ENCODE results near the gene TEX38. TPM values are rescaled to one million over a fixed set of nuclear protein-coding genes. Genes with fewer than 3 reads are reported as not detected.
A peak's percentile ranks its signal among the peaks of the same experiment; 100 is the strongest.
"Not testable (repeated sequence)": the region's sequence is repeated elsewhere in the genome, so short reads cannot be mapped to it uniquely, and the experiment has no call there.

Gene TEX38
- total RNA-seq, 1 experiment from 2014 or later, result 0.20 TPM

GRCh38 chr1:46687093-46687659, 15.5 kb downstream of the TEX38 start:
- peak; percentile 95 for DNase-seq (ENCODE audit: low spot score)

- peak; percentile 13 for DNase-seq (ENCODE audit: low spot score)
Observed at GRCh38 chr1:46687921-46688509, 16.4 kb downstream of the TEX38 start.

- no peak for DNase-seq (ENCODE audit: low spot score)
Observed at GRCh38 chr1:46689356-46689755, 17.7 kb downstream of the TEX38 start.

- DNase-seq (ENCODE audit: low spot score), result no peak
Observed at GRCh38 chr1:46689897-46690296, 18.2 kb downstream of the TEX38 start.

- no peak for DNase-seq (ENCODE audit: low spot score)
Observed at GRCh38 chr1:46690931-46691421, 19.3 kb downstream of the TEX38 start.

GRCh38 chr1:46691997-46692790, 20.5 kb downstream of the TEX38 start:
- DNase-seq (ENCODE audit: low spot score), result no peak

- no peak for DNase-seq (ENCODE audit: low spot score)
Observed at GRCh38 chr1:46692811-46693770, 21.4 kb downstream of the TEX38 start.

DNA sequence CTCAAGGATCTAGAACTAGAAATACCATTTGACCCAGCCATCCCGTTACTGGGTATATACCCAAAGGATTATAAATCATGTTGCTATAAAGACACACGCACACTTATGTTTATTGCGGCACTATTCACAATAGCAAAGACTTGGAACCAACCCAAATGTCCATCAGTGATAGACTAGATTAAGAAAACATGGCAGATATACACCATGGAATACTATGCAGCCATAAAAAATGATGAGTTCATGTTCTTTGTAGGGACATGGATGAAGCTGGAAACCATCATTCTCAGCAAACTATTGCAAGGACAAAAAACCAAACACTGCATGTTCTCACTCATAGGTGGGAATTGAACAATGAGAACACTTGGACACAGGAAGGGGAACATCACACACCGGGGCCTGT, 23.0 kb downstream of the TEX38 start:
- not testable (repeated sequence) for DNase-seq (ENCODE audit: low spot score)

DNA sequence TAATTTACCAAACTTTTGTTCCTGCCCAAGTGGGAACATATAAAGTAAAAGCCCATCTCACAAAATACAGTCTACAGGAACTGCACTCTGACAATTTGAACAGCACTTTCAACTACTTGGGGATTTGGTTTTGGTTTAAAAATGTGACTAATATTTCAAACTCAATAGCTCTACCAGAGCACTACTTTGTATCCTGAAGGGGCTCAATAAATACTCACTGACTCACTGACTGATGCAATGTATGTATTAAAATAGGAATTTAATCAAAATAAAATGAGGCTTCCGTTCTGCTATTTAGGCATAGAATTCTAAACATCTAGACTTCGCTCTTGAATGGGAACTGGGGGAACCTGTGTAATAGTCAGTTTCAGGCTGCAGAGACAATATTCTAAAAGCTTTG, 25.4 kb downstream of the TEX38 start:
- DNase-seq (ENCODE audit: low spot score), result no peak

DNA sequence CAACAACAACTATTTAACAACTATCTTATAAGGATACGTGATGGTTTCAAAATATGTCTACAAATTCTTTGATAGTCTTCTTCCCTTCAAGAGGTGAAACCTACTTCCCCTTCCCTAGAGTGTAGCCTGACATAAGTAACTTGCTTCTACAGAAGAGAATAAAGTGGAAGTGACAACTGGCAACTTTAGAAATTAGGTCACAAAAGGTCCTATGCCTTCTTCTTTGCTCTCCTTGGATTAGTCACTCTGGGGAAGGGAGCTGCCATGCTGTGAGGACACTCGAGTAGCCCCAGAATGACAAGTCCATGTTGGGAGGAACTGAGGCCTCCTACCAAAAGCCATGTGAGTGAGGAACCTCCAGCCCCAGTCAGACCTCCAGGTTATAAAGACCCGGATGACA, 28.0 kb downstream of the TEX38 start:
- DNase-seq (ENCODE audit: low spot score), result no peak

DNA sequence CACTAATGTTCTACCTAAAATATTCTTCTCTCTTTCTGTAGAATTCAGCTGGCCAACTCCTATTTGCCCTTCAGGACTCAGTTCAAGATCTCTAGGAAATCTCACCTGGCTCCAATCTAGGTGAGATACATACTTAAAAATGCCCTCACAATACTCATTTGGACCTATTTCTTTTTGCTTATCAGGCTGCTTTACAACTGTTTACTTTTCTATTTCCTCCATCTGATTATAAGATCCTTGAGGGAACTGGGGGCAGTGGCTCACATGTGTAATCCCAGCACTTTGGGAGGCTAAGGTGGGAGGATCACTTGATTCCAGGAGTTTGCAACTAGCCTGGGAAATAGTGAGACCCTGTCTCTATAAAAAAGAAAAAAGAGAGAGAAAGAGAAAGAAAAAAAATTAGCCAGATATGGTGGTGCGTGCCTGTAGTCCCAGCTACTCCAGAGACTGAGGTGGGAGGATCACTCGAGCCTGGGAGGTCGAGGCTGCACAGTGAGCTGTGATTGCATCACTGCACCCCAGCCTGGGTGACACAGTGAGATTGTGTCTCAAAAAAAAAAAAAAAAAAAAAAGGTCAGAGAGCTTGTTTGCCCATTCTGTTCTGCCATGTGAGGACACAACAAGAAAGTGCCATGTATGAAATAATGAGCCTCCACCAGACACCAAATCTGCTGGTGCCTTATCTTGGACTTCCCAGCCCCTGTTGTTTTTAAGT, 32.4 kb downstream of the TEX38 start:
- DNase-seq (ENCODE audit: low spot score), result no peak

DNA sequence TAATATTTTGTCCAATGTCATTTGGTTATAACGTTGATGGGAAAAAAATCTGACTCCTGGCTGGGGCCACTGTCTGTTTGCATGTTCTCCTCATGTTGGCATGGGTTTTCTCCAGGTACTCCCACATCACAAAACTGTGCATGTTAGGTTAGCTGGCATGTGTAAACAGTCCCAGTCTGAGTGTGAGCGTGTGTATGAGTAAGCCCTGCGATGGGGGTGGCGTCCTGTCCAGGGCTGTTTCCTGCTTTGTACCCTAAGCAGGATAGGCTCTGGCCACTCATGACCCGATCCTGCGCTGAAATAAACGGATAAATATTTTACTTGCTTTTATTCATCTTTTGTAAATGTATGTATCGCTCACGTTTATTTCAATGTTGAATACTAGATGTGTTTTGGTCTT, 33.8 kb downstream of the TEX38 start:
- no peak for DNase-seq (ENCODE audit: low spot score)

- DNase-seq (ENCODE audit: low spot score), result no peak
Observed at GRCh38 chr1:46708121-46708520, 36.5 kb downstream of the TEX38 start.

- DNase-seq (ENCODE audit: low spot score), result no peak
Observed at GRCh38 chr1:46714976-46715375, 43.3 kb downstream of the TEX38 start.

DNA sequence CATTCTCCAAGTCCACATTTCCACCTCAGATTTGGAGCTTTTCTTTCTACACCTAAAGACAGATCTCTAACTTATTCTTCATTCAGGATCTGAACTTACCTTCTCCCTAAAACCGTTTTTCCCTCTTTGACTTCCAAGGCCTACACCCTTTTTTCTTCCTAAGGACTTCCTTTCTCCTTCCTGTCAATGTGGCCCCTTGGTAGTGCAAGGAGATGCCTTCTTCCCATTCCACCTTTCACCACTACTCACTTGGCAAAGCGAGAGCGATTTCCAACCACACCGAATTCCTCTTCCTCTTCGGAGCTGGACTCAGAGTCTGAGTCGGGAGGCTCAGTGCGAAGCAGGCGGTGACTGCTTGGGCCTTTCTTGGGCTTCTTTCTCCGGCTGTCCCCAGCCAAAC, 46.0 kb downstream of the TEX38 start:
- no peak for DNase-seq (ENCODE audit: low spot score)

GRCh38 chr1:46718340-46718726, 46.7 kb downstream of the TEX38 start:
- DNase-seq (ENCODE audit: low spot score), result peak; percentile 20

DNA sequence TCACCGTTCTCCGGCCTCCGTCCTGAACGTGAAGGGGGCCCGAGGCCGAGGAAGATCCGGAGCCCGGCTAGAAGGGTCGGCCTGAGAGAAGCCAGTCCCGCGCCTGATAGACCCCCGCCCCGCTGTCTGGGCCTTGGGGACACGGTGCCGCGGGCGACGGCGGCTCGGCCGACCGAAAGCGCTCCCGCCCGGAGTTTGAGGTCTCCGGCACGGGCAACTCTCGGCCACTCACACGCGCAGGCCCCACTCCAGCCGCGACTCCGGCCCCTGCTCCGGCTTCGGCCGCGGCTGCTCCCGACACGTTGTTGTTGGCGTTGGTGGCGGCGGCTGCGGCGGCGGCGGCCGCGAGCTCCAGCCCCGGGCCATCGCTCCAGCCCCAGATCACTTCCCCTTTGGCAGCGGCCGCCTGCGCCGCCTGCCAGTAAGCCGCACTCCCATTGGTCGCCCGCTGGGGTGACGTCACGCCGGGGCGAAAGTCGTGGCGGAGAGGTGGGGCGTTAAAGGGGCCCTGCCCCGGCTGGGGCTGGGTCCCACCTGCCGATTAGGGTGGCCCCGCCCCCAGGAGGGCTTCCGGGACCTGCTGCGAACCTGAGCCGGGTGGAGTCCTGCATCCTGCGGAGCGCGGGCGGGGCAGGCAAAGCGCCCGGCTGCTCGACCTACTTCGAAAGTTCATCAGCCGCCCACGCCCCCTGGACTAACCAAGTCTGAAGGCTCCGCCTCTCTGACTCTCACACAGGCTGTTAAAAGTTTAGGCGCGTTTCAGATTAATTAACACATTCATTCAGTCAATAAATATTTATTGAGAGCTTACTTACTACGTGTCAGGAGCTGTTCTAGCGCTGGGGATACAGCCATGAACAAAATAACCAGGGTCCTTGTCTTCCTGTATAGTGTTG, 47.3 kb downstream of the TEX38 start, which contains the start of gene EFCAB14:
EFCAB14 (minus strand) TSS at position 388 of the 896 bp plus-strand sequence. CDS start 1,027 bp downstream, outside the sequence.
- DNase-seq (ENCODE audit: low spot score), result peak; percentile 97

DNA sequence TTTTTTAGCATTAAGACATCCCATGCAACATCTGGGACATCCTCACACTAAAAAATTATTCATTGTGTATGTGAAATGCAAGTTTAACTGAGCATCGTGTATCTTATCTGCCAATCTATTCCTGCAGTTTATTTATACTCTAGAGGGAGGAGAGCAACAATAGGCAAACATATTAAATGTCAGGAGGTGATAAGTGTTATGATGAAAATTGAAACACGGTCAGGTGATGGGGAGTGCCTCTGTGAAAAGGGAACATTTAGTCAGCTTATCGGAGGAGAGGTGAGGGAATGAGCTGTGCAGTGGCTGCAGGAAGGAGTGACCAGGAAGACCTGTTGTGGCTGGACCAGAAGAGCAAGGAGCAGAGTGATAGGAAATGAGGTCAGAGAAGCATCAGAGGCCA, 48.0 kb downstream of the TEX38 start:
- peak; percentile 61 for DNase-seq (ENCODE audit: low spot score)

DNA sequence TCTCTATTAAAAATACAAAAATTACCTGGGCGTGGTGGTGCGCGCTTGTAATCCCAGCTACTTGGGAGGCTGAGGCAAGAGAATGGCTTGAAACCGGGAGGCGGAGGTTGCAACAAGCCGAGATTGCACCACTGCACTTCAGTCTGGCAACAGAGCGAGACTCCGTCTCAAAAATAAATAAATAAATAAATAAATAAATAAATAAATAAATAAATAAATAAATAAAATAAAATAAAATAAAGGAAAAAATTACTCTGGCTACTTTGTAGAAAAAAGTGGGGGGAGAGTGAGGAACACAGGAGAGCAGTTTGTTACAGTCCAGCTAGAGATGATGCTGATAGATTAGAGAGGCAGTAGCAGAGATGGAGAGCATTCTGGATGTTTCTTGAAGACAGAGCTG, 48.7 kb downstream of the TEX38 start:
- not testable (repeated sequence) for DNase-seq (ENCODE audit: low spot score)

DNA sequence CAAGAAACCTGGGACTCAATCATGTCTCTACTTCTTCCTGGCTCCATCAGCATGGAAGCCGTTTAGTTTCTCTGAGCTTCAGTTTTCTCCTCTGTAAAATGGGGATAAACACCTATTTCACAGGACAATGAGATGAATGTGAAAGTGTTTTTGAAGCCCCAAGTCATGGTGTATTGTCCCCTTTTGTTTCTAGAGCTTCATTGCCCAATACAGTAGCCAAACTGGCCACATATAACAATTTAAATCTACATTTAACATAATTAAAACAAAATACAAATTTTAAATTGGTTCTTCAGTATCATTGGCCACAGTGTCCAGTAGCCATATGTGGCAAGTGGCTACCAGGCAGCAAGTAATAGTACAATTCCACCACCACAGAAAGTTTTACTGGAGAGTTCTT, 49.5 kb downstream of the TEX38 start:
- DNase-seq (ENCODE audit: low spot score), result no peak
